ENCODE measurements around the gene RHBDL2.
A peak's percentile ranks its signal among the peaks of the same experiment; 100 is the strongest.

Gene RHBDL2

DNA sequence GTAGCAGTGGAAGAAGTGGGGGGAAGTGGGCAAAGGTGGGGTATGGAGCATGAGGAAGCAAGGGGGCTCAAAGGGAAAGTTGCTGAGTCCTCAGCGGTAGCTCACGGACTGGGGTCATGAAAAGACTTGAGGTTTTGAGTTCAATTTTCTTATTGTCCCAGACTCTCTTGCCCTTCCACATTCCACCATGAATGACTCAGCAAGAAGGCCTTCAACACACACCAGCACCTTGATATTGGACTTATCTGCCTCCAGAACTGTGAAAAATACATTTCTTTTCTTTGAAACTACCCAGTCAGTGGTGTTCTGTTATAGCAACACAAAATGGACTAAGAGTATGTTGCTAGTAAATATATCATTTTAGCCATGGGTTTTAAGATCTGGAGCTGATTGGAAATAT, 17.3 kb upstream of the RHBDL2 start:
- TF ChIP-seq JUND (IDR thresholded peaks at IDR 0.05; ENCODE audit: low read depth): no peak
- peak in 1 of 2 experiments; percentile 59 for DNase-seq (ENCODE audit: low read depth in 1 of 2, low spot score in 1 of 2)
- in situ Hi-C loops (cut with HindIII; ENCODE audit: low pct_unique_long_range_greater_than_20kb, low sequenced_read_pairs): no loop called here

DNA sequence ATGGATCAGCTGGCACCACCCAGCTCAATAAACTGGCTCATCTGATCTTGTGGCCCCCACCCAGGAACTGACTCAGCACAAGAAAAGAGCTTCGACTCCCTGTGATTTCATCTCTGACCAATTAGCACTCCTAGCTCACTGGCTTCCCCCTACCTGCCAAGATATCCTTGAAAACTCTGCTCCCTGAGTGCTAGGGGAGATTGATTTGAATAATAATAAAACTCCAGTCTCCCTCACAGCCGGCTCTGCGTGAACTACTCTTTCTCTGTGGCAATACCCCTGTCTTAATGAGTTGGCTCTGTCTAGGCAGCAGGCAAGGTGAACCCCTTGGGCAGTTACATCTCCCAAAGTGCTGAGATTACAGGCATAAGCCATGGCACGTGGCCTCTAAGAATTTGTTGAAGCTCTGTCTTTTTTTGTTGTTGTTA, 11.8 kb upstream of the RHBDL2 start:
- no peak for DNase-seq (ENCODE audit: low read depth in 1 of 2, low spot score in 1 of 2)
- no peak for TF ChIP-seq JUND (IDR thresholded peaks at IDR 0.05; ENCODE audit: low read depth)
- in situ Hi-C loops (cut with HindIII; ENCODE audit: low pct_unique_long_range_greater_than_20kb, low sequenced_read_pairs): no loop called here

DNA sequence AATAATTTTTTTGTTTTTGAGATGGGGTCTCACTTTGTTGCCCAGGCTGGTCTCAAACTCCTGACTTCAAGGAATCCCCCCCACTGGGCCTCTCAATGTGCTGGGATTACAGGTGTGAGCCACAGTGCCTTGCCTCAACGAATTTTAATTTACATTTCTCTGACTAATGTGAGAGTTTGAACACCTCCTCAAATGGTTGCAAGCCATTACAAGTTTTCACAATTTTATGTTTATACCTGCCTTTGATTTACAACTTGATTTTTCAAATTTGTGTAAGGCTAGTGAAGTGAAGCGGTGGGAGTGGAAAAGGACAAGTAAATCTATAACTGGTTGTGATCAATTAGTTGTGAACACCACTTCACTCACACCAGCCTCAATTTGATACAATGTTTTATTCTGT, 8.9 kb upstream of the RHBDL2 start:
- DNase-seq (ENCODE audit: low read depth in 1 of 2, low spot score in 1 of 2): no peak
- no peak for TF ChIP-seq JUND (IDR thresholded peaks at IDR 0.05; ENCODE audit: low read depth)
- in situ Hi-C loops (cut with HindIII; ENCODE audit: low pct_unique_long_range_greater_than_20kb, low sequenced_read_pairs): no loop called here

DNA sequence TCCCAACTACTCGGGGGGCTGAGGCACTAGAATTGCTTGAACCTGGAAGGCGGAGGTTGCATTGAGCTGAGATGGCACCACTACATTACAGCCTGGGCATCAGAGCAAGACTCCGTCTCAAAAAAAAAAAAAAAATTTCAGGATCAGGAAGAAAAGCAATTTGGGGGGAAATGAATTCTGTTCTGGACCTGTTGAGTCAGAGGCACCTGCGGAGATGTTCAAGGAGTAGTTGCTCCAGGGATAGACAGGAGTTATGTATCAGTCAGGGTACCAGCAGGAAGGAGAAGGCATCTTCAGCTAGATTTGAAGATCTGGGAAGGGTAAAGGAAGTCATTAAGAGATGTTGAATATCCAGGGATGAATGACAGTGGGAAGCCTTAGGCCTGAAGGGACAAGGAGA, 2.9 kb upstream of the RHBDL2 start:
- no peak for DNase-seq (ENCODE audit: low read depth in 1 of 2, low spot score in 1 of 2)
- in situ Hi-C loops (cut with HindIII; ENCODE audit: low pct_unique_long_range_greater_than_20kb, low sequenced_read_pairs): no loop called here
- TF ChIP-seq JUND (IDR thresholded peaks at IDR 0.05; ENCODE audit: low read depth): no peak

DNA sequence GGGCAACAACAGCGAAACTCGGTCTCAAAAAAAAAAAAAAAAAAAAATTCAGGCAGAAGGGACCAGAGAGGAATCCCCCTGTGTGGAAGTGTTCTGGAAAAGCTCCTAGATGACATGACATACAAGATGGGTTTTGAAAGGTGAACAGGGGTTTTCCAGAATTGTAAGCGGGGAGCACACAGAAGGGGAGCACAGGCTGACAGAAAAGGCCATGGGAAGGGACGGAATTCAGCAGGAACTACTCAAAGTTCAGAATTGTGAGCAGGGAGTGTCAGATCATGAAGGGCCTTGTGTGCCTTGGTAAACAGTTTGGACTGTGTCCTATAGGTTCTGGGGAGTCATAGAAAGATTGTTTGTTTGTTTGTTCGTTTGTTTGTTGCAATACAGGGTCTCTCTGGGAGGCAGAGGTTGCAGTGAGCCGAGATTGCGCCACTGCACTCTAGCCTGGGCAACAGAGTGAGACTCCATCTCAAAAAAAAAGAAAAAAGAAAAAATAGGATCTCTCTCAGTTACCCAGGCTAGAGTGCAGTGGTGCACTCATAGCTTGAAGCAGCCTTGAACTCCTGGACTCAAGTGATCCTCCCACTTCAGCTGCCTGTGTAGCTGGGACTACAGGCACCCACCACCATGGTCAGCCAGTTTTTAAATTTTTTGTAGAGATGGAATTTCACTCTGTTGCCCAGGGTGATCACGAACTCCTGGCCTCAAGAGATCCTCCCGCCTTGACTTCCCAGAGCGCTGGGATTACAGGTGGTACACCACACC, 1.2 kb upstream of the RHBDL2 start:
- no peak for DNase-seq (ENCODE audit: low read depth in 1 of 2, low spot score in 1 of 2)
- no peak for TF ChIP-seq JUND (IDR thresholded peaks at IDR 0.05; ENCODE audit: low read depth)
- in situ Hi-C loops (cut with HindIII; ENCODE audit: low pct_unique_long_range_greater_than_20kb, low sequenced_read_pairs): no loop called here

DNA sequence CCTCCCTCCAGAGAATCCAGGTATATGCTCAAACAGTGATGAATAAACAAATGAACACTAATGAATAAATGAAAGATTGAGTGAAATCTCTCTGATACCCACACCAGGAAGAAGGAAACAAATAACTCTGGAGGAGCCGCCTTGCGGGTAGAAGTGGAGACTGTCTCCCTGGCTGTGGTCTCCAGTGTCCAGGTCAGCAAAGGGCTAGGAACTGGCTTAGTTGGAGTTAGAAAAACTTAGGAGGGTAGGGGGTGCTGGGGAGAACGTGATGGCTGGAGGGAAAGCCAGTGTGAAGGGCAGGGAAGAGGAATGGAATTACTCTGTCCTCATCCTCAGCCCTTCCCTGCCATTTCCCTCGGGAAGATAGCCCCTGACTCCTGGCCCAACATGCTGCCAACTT, 537 bp downstream of the RHBDL2 start:
- no peak for TF ChIP-seq JUND (IDR thresholded peaks at IDR 0.05; ENCODE audit: low read depth)
- DNase-seq (ENCODE audit: low read depth in 1 of 2, low spot score in 1 of 2): no peak
- in situ Hi-C loops (cut with HindIII; ENCODE audit: low pct_unique_long_range_greater_than_20kb, low sequenced_read_pairs): no loop called here

DNA sequence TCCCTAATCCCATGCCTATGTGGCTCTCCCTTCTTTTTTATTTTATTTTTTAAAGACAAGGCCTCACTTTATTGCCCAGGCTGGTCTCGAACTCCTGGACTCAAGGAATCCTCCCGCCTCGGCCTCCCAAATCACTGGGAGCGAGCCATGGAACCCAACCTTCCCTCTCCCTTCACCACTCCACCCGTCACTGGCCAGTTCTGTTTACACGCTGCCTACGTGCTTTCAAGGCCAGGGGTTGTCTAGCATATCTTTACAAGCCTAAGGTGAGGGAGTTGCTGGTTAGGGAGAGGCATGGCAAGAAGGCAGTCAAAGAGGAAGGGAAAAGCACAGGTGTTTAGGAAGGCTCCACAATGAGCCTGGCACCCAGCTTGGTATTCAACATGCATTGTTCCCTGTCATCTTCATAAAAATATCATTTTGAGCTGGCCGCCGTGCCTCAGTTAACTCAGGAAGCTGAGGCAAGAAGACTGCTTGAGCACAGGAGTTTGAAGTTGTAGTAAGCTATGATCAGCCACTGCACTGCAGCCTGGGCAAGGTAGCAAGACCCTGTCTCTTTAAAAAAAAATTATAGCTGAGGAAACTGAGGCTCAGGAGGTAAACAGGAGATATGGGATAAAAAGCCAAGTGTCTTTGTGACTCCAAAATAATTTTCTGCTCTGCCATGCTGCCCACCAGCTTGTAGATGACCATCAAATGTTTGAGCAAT, 1.1 kb downstream of the RHBDL2 start:
- DNase-seq (ENCODE audit: low read depth in 1 of 2, low spot score in 1 of 2): no peak
- in situ Hi-C loops (cut with HindIII; ENCODE audit: low pct_unique_long_range_greater_than_20kb, low sequenced_read_pairs): no loop called here
- no peak for TF ChIP-seq JUND (IDR thresholded peaks at IDR 0.05; ENCODE audit: low read depth)

DNA sequence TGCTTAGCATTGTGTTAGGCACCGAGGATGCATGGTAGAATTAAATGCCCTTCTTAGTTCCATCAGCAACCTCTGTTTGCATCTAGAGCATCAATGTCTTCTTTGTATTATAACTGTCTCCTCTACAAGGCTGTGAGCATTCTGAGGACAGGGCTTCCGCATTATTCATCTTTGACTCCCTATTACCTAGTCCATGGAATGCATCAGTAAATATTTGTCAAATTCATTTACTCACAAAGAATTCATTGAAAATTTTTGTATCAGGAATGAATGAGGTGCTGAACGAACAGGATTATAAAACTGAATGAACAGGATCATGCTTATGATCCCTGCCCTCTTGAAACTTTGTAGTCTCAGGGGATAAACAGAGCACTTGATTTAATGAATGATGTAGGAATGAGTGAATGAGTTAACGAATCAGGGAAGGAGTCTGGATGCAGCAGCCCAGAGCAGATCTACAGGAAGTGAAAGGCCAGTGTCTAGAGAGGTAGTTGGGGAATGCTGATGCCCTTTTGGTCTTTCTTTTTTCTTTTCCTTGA, 2.8 kb downstream of the RHBDL2 start:
- DNase-seq (ENCODE audit: low read depth in 1 of 2, low spot score in 1 of 2): no peak
- no peak for TF ChIP-seq JUND (IDR thresholded peaks at IDR 0.05; ENCODE audit: low read depth)
- in situ Hi-C loops (cut with HindIII; ENCODE audit: low pct_unique_long_range_greater_than_20kb, low sequenced_read_pairs): no loop called here

DNA sequence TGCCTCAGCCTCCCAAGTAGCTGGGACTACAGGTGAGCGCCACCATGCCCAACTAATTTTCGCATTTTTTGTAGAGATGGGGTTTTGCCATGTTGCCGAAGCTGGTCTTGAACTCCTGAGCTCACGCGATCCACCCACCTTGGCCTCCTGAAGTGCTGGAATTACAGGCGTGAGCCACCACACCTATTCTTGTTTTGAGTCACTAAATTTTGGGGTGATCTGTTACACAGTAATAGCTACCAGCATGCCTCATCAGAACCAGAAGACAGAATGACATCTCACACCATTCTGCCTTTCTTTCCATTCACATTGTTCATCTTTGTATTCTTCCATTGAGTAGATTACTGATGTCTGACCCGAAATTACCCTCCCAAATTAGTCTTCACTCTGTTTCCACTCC, 9.1 kb downstream of the RHBDL2 start:
- in situ Hi-C loops (cut with HindIII; ENCODE audit: low pct_unique_long_range_greater_than_20kb, low sequenced_read_pairs): no loop called here
- no peak for TF ChIP-seq JUND (IDR thresholded peaks at IDR 0.05; ENCODE audit: low read depth)
- no peak for DNase-seq (ENCODE audit: low read depth in 1 of 2, low spot score in 1 of 2)

DNA sequence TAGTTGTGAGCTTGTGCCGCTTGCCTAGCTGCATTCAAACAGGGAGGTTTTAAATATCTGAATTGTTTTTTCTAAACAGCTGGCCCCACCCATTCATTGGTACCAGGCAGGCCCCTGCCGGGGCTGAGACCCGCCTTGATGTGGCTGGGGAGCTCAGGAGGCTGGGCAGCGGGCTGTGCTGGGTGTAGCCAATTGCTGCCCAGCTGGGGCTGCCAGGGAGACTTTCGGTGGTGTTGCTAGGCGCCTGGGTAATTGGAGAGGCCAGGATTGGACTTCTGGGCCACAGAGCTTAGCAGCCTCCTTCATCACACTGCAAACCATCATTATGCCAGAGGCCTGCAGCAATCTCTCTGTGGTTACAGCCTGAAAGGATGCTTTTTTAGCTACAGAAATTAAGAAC, 12.2 kb downstream of the RHBDL2 start:
- in situ Hi-C loops (cut with HindIII; ENCODE audit: low pct_unique_long_range_greater_than_20kb, low sequenced_read_pairs): no loop called here
- no peak for DNase-seq (ENCODE audit: low read depth in 1 of 2, low spot score in 1 of 2)
- no peak for TF ChIP-seq JUND (IDR thresholded peaks at IDR 0.05; ENCODE audit: low read depth)

DNA sequence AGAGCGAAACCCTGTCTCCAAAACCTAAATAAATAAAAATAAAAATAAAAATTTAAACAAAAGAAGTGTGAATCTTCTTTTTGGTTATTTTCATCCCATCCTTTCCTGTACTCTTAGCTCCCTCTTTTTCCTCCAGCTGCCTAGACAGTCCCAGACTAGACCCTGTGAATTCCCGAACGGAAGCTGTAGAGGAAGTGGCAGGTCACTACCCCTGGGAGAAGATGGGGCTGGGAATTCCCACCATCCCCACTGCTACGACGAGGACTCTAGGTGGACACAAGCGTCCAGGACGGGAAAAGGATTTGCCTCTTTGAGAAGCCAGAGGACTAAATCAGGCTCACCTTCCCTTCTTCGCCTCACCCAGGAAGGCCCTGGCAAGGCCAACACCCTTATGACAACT, 12.6 kb downstream of the RHBDL2 start:
- in situ Hi-C loops (cut with HindIII; ENCODE audit: low pct_unique_long_range_greater_than_20kb, low sequenced_read_pairs): no loop called here
- no peak for DNase-seq (ENCODE audit: low read depth in 1 of 2, low spot score in 1 of 2)
- no peak for TF ChIP-seq JUND (IDR thresholded peaks at IDR 0.05; ENCODE audit: low read depth)

DNA sequence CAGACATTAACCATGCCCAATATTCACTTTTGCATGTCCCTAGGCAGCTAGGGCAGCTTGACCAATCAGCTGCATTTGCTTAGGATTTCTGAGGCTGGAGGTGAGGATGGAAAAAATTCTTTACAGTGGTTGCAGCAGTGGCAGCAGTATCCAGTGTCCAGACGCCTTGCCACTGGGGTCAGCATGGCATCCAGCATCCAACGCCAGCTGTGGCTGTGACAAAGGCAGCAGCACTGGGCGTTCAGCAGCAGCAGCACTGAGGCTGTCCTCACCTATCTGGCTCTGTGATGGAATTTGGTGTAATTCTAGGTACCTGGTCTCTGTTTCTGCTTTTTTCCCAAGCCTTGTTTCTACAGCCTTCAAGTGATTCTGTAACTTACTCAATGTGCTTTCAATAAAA, 15.5 kb downstream of the RHBDL2 start:
- in situ Hi-C loops (cut with HindIII; ENCODE audit: low pct_unique_long_range_greater_than_20kb, low sequenced_read_pairs): no loop called here
- no peak for DNase-seq (ENCODE audit: low read depth in 1 of 2, low spot score in 1 of 2)
- no peak for TF ChIP-seq JUND (IDR thresholded peaks at IDR 0.05; ENCODE audit: low read depth)

DNA sequence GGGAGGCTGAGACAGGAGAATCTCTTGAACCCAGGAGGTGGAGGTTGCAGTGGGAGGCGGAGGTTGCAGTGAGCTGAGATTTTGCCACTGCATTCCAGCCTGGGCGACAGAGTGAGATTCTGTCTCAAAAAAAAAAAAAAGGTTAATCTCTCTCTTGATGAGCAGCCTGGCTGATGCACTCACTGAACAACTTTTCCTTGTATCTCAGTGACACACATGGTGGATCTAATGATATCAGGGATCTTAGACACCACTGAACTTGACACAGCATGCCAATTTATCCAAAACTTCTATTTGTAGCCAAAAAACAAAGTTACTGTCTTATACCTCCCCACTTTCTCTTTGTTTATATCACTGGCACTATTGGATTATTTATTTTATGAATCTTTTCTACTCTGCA, 16.2 kb downstream of the RHBDL2 start:
- no peak for DNase-seq (ENCODE audit: low read depth in 1 of 2, low spot score in 1 of 2)
- no peak for TF ChIP-seq JUND (IDR thresholded peaks at IDR 0.05; ENCODE audit: low read depth)
- in situ Hi-C loops (cut with HindIII; ENCODE audit: low pct_unique_long_range_greater_than_20kb, low sequenced_read_pairs): no loop called here
